HG03342 (cell line): ENCODE measurements around the gene PARP1.

ENCODE experiments used
- ATAC-seq: cut with Tn5 transposase; IDR thresholded peaks from one replicate; pipeline ENCODE4 v1.9.1; 2021; ENCODE audit warnings: mild to moderate bottlenecking, moderate library complexity; ENCODE audit not compliant: unreplicated experiment

PARP1 gene

DNA sequence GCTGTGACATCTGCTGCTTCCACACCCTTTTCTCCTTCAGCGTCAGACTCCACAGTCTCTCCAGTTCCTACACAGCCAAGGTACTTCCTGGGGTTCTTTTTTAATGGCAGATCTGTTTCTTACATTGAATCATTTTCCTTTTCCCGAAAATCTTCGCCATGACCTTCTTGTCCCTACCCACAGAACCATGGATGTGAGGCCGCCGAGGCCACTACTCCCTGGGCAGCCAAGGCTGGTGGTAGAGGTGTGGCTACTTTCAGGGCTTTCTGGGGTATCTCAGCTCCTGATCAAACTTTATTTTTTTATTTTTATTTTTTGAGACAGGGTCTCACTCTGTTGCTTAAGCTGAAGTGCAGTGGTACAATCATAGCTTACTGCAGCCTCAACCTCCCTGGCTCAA, 89.4 kb downstream of the PARP1 start:
- ATAC-seq, result no peak

DNA sequence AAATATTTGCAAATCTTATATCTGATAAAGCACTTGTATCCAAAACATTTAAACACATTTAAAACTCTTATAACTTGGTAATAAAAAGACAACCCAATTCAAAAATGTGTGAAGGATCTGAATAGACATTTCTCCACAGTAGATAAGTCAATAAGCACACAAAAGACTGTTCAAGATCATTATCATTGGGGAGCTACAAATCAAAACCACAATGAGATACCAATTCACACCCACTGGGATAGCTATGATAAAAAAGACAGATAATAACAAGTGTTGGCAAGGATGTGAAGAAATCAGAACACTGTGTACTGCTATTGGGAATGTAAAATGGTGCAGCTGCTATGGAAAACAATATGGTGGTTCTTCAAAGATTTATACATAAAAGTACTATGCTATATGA, 93.8 kb downstream of the PARP1 start:
- no peak for ATAC-seq

DNA sequence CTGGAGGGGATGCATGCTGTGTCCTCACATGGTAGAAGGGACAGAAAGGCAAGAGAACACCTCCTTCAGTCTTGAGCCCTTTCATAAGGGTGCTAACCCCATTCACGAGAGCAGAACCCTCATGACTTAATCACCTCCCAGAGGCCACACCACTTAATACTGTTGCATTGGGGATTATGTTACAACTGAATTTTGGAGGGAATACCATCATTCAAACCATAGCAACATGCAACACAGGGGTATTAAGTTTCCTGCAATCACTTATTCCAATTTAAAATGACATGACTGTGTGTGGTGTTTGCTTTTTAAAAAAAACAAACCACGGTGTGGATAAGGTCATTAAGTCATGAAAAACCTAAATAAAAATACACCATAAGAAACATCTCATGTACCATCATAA, 95.8 kb downstream of the PARP1 start:
- no peak for ATAC-seq

DNA sequence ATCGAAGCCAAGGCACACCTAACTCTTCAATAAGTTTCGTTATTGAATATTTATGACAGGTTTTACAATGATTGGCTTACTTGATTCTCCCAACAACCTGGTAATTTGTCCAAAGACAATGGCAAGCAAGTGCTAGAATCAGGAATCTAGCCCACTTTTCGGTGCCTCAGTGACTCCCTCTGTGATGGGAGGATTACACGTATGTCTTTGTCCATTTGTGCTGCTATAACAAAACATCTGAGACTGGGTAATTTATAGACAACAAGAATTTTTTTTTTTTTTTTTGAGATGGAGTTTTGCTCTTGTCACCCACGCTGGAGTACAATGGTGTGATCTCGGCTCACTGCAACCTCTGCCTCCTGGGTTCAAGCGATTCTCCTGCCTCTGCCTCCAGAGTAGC, 96.5 kb downstream of the PARP1 start:
- no peak for ATAC-seq
